Measurements from ENCODE around the gene SYT1. TPM values are rescaled to one million over a fixed set of nuclear protein-coding genes. Genes with fewer than 3 reads are reported as not detected.

Gene SYT1
- total RNA-seq, 2 donors from 2014 or later = 1.3 to 1.9 TPM

DNA sequence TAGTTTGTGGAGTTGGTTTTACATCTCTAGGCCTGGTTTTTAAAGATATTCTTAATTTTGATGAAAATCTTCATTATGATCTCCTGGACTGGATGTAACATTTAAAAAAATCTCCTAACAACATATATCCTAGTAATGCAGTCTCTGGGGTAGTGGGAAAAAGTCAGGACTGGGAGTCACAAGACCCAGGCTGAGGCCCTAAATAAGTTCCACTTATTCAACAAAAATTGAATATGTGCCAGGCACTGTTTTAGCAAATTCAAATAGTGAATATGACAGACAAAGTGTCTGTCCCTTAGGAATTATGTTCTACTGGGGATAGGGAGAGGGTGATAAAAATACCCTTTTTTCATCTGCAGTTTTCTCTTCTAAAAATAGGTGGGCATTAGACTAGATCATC, 577.8 kb downstream of the SYT1 start:
- H3K27ac ChIP-seq = peak overlapping the region; percentile 38 to 41
- no peaks in the 10 kb centered on the region for H3K27me3 ChIP-seq (replicated peaks; ENCODE audit: insufficient read depth)
- no peaks in the 10 kb centered on the region for H3K36me3 ChIP-seq
- peaks cover 4 to 26% of the 10 kb centered on the region in 2 donors for H3K4me1 ChIP-seq (ENCODE audit: control insufficient read depth in 1 of 2, low read depth in 2 of 2)
- TF ChIP-seq, protein P1, sequence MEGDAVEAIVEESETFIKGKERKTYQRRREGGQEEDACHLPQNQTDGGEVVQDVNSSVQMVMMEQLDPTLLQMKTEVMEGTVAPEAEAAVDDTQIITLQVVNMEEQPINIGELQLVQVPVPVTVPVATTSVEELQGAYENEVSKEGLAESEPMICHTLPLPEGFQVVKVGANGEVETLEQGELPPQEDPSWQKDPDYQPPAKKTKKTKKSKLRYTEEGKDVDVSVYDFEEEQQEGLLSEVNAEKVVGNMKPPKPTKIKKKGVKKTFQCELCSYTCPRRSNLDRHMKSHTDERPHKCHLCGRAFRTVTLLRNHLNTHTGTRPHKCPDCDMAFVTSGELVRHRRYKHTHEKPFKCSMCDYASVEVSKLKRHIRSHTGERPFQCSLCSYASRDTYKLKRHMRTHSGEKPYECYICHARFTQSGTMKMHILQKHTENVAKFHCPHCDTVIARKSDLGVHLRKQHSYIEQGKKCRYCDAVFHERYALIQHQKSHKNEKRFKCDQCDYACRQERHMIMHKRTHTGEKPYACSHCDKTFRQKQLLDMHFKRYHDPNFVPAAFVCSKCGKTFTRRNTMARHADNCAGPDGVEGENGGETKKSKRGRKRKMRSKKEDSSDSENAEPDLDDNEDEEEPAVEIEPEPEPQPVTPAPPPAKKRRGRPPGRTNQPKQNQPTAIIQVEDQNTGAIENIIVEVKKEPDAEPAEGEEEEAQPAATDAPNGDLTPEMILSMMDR (IDR thresholded peaks at IDR 0.05) = no peak
- no peaks in the 10 kb centered on the region for H3K9me3 ChIP-seq
- no peak for DNase-seq (ENCODE audit: low spot score)
- ATAC-seq (ENCODE audit: insufficient number of reproducible peaks, low FRiP score, low read depth) = no peak
- no peak overlapping the region for H3K4me3 ChIP-seq

DNA sequence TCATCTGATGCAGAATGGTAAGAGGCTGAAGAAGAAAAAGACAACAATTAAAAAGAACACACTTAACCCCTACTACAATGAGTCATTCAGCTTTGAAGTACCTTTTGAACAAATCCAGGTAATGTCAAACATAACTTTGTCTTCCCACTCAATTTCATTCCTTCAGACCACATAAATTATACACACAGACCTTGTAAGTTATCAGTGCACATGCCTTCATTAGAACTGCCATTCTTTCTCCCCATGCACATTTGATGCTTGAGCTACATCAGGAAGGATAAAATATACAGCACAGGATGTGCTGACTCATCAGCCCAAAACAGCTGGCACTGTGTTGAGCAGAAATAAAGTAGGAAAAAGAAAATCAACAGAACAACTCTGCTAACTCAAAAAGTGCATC, 579.5 kb downstream of the SYT1 start:
- H3K9me3 ChIP-seq = no peaks in the 10 kb centered on the region
- peaks cover 4 to 26% of the 10 kb centered on the region in 2 donors for H3K4me1 ChIP-seq (ENCODE audit: control insufficient read depth in 1 of 2, low read depth in 2 of 2)
- ATAC-seq (ENCODE audit: insufficient number of reproducible peaks, low FRiP score, low read depth) (no peak), DNase-seq (ENCODE audit: low spot score) (no peak)
- H3K4me3 ChIP-seq = no peak overlapping the region
- H3K27ac ChIP-seq = no peak overlapping the region
- H3K36me3 ChIP-seq = no peaks in the 10 kb centered on the region
- TF ChIP-seq, protein P1 (IDR thresholded peaks at IDR 0.05) = no peak
- H3K27me3 ChIP-seq (replicated peaks; ENCODE audit: insufficient read depth) = no peaks in the 10 kb centered on the region

- no peaks in the 10 kb centered on the region for H3K9me3 ChIP-seq
- DNase-seq (ENCODE audit: low spot score) (no peak), ATAC-seq (ENCODE audit: insufficient number of reproducible peaks, low FRiP score, low read depth) (no peak)
- H3K27ac ChIP-seq = no peak overlapping the region
- H3K4me1 ChIP-seq (ENCODE audit: control insufficient read depth in 1 of 2, low read depth in 2 of 2) = peaks cover 9 to 36% of the 10 kb centered on the region in 2 donors
- H3K27me3 ChIP-seq (replicated peaks; ENCODE audit: insufficient read depth) = no peaks in the 10 kb centered on the region
- TF ChIP-seq, protein P1 (IDR thresholded peaks at IDR 0.05) = no peak
- no peak overlapping the region for H3K4me3 ChIP-seq
- H3K36me3 ChIP-seq = no peaks in the 10 kb centered on the region
Observed at GRCh38 chr12:79448816-79449215, 584.2 kb downstream of the SYT1 start.

- DNase-seq (ENCODE audit: low spot score) = no peak
- Histone ChIP-seq H3K9me3 (no peaks in the 10 kb centered on the region), H3K4me1 (ENCODE audit: control insufficient read depth in 1 of 2, low read depth in 2 of 2) (peaks cover 5 to 43% of the 10 kb centered on the region in 2 donors), H3K27me3 (replicated peaks; ENCODE audit: insufficient read depth) (no peaks in the 10 kb centered on the region), H3K36me3 (no peaks in the 10 kb centered on the region), H3K27ac (peak overlapping the region in 1 of 2 donors; percentile 44), H3K4me3 (no peak overlapping the region)
- no peak for ATAC-seq (ENCODE audit: insufficient number of reproducible peaks, low FRiP score, low read depth)
- TF ChIP-seq, protein P1 (IDR thresholded peaks at IDR 0.05) = no peak
Observed at GRCh38 chr12:79451365-79451764, 586.8 kb downstream of the SYT1 start.

DNA sequence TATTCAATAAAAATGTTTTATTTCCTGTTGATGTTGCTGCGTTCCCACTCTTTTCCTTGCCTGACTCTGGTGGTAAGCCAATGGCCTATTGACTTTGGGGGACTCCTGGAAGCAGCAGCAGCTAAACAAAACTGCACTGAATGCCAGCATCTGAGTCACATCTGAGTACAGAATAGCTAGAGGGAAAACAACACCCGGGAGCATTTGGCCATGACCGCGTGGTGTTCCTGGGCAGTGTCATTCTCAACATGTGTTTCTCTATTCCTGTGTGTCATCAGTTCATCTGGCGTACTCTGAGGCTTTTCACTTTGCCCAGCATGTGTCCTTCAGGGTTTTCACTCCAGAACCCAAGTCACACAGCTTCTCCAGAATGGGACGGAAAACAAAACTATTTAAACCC, 587.4 kb downstream of the SYT1 start:
- peak overlapping the region; percentile 22 for H3K4me3 ChIP-seq
- H3K27ac ChIP-seq = peak overlapping the region in 1 of 2 donors; percentile 44
- TF ChIP-seq, protein P1 (IDR thresholded peaks at IDR 0.05) = no peak
- H3K9me3 ChIP-seq = no peaks in the 10 kb centered on the region
- ATAC-seq (ENCODE audit: insufficient number of reproducible peaks, low FRiP score, low read depth) (peak; percentile 41), DNase-seq (ENCODE audit: low spot score) (peak; percentile 59)
- H3K4me1 ChIP-seq (ENCODE audit: control insufficient read depth in 1 of 2, low read depth in 2 of 2) = peaks cover 5 to 43% of the 10 kb centered on the region in 2 donors
- H3K36me3 ChIP-seq = no peaks in the 10 kb centered on the region
- H3K27me3 ChIP-seq (replicated peaks; ENCODE audit: insufficient read depth) = no peaks in the 10 kb centered on the region

All from thoracic aorta (tissue), 2 donors.